HG03565 (cell line): Measurements from ENCODE around the gene RITA1.
"Not testable (repeated sequence)": the region's sequence is repeated elsewhere in the genome, so short reads cannot be mapped to it uniquely, and the experiment has no call there.

Experiments used
- ATAC-seq: cut with Tn5 transposase; IDR thresholded peaks from one replicate; pipeline ENCODE4 v1.9.1; 2021; ENCODE audit warnings: mild to moderate bottlenecking, moderate library complexity; ENCODE audit not compliant: unreplicated experiment

The RITA1 gene

GRCh38 chr12:113185180-113186032, at the start of gene RITA1, which contains the start of gene DDX54:
Gene RITA1 (plus strand): TSS chr12:113185721. CDS start chr12:113186747, 1,026 bp downstream.
Gene DDX54 (minus strand): TSS chr12:113185478. CDS start chr12:113185451, 27 bp downstream.
- peak; percentile 35 for ATAC-seq

GRCh38 chr12:113136128-113136989, 49.2 kb upstream of the RITA1 start:
- no peak for ATAC-seq

GRCh38 chr12:113136990-113137511, 48.5 kb upstream of the RITA1 start:
- ATAC-seq = no peak

GRCh38 chr12:113137861-113138783, 47.4 kb upstream of the RITA1 start:
- no peak for ATAC-seq

GRCh38 chr12:113138826-113139225, 46.7 kb upstream of the RITA1 start:
- no peak for ATAC-seq

GRCh38 chr12:113140706-113141105, 44.8 kb upstream of the RITA1 start:
- no peak for ATAC-seq

GRCh38 chr12:113141716-113142115, 43.8 kb upstream of the RITA1 start:
- not testable (repeated sequence) for ATAC-seq

- ATAC-seq = no peak
Measured at GRCh38 chr12:113142173-113142885, 43.2 kb upstream of the RITA1 start.

GRCh38 chr12:113142886-113143332, 42.6 kb upstream of the RITA1 start:
- ATAC-seq = no peak

- no peak for ATAC-seq
Measured at GRCh38 chr12:113143959-113144358, 41.6 kb upstream of the RITA1 start.

GRCh38 chr12:113144806-113145205, 40.7 kb upstream of the RITA1 start:
- no peak for ATAC-seq

- no peak for ATAC-seq
Measured at GRCh38 chr12:113145720-113146551, 39.6 kb upstream of the RITA1 start.

GRCh38 chr12:113146999-113147398, 38.5 kb upstream of the RITA1 start:
- no peak for ATAC-seq

GRCh38 chr12:113149361-113150150, 36.0 kb upstream of the RITA1 start, which contains the start of gene CFAP73:
Gene CFAP73 (plus strand): TSS chr12:113149724. CDS start chr12:113149858, 134 bp downstream.
- no peak for ATAC-seq

GRCh38 chr12:113151655-113152054, 33.9 kb upstream of the RITA1 start:
- ATAC-seq = no peak

GRCh38 chr12:113152196-113152834, 33.2 kb upstream of the RITA1 start:
- no peak for ATAC-seq
